NCI-H187 (cell line): ENCODE results near the gene LTBP1.

Experiments used
- DNase-seq, 2 experiments: peaks; one replicate each; lab custom pipeline; 2025; lab: John Stamatoyannopoulos, UW

Gene LTBP1

DNA sequence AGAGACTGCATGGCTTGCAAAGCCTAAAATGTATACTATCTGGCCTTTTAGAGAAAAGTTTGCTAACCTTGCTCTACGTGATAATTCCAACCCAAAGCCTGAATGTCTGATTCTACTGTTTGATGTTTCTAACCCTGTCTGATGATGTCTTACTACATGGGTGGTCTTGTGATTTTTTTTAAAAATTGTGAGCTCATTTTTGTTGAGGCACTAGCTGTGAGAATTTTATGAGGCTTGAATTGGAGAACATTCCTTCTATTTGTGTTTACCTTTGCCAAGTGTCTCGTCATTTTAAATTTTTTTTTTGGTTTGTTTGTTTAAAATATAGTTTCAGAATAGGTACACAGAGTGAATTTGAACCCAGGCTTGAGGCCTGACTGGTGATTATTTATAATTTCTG lies 15.2 kb upstream of the LTBP1 start:
- no peak for DNase-seq

DNA sequence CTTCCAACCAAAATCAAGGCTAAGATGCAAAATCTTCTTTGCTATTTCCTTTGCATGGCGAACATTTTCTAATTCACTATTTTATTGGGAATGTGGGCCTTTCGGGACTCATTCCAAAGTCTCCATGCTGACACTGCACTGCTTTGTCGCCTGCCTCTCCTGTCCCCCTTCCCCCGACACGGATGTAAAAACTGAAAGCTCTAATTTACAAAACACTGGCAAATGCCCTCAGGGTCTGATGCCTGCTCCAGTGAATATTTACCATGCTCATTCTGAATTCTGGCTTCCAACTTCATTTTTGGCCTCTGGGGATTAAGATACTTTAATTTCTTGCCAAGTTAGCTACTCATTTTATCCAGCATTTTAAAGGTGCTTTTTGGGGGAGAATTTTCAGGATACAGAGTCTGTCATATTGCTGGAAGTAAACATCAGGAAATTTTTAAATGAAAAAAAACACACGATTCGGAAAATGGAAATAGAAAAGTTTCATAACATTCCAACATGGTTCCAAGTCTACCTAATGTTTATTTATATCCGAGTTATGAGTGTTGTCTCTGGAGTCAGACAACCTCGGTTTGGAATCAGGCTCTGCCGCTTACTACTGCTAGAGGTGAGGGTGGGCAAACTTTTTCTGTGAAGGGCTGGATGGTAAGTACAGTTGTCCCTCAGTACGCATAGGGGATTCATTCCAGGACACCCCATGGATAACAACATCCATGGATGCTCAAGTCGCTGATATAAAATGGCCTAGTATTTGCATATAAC lies 14.6 kb upstream of the LTBP1 start:
- DNase-seq = no peak

GRCh38 chr2:32932825-32933755 lies 13.7 kb upstream of the LTBP1 start:
- no peak for DNase-seq

DNA sequence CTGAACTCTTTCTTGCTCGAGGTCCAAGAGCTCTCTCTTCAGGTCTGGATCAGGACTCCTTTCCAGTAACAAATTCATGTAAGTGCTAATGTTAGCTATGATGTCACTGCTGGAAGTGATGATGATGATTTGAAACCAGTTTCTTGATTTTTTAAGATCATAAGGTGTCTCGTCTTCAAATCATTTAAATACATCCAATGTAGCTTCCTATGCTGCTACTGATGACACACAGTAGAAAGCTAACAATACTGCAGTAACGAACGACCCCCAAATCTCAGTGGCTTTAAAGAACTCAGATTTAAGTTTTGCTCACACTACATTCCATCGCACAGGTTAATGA lies 13.0 kb upstream of the LTBP1 start:
- no peak for DNase-seq

- no peak for DNase-seq
Observed at GRCh38 chr2:32937602-32938448, 8.9 kb upstream of the LTBP1 start.

DNA sequence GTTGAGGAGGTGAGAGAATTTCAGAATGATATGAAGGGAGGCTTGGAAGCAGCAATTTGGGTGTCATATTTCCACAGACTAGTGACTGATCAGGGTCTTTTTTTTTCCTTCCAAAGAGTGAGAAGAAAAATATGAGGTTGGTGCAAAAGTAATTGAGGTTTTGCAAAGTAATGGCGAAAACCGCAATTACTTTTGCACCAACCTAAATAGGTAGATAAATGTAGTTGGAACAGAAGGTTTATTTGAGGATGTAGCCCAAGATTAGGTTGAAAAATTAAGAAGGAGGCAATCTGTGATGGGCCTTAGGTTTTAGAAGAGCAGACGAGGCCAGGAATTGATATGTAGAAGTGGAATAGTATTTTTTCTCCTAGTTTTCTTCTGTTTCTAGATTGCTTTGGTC lies 7.8 kb upstream of the LTBP1 start:
- DNase-seq = no peak

GRCh38 chr2:32940316-32940997 lies 6.3 kb upstream of the LTBP1 start:
- DNase-seq = no peak

DNA sequence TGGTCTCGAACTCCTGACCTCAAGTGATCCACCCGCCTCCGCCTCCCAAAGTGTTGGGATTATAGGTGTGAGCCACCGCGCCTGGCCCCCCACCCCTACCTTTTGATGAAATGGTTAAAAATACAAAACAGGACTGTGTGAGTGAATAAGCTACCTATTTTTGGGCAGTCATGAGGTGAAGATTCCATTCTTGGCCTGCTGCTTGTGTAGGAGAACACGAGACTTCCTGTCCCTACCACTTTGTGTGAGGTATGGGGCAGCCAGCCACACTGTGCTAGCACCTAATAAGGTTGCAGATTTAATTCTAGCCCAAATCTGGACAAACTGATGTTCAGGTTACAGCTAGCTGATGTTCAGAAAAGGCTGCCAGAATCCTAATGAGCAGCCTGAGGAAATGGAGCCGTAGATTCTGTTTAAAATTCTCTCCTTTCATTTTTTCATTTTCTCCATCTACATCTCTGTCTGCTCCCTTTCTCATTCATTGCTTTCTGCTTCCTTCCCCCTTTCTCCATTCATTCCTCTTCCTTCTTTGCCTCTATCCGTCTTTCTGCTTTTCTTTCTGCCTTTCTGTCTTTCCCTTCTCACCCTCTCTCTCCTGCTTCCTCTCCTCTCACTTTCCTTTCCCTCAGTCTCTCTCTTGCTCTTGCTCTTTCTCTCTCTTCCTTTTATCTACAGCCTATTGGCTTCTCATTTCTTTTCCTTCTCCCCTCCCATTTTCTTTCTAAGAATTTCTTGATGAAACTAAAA lies 4.6 kb upstream of the LTBP1 start:
- DNase-seq = no peak

- DNase-seq = no peak
Observed at GRCh38 chr2:32942793-32943485, 3.8 kb upstream of the LTBP1 start.

- DNase-seq = no peak
Observed at GRCh38 chr2:32945286-32945685, 1.5 kb upstream of the LTBP1 start.

DNA sequence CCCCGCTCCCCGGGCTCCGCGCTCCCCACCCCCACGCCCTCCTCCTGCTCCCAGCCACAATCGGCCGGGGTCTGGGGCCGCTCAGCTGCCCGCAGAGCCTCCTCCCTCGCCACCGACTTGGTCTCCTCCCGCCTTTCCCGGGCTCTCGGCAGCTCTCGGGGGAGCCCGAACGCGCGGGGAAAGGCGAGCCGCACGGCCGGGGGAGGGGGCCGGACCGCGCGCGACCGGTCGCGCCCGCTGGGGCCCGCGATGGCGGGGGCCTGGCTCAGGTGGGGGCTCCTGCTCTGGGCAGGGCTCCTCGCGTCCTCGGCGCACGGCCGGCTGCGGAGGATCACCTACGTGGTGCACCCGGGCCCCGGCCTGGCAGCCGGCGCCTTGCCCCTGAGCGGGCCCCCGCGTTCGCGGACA lies 327 bp downstream of the LTBP1 start:
- no peak for DNase-seq

DNA sequence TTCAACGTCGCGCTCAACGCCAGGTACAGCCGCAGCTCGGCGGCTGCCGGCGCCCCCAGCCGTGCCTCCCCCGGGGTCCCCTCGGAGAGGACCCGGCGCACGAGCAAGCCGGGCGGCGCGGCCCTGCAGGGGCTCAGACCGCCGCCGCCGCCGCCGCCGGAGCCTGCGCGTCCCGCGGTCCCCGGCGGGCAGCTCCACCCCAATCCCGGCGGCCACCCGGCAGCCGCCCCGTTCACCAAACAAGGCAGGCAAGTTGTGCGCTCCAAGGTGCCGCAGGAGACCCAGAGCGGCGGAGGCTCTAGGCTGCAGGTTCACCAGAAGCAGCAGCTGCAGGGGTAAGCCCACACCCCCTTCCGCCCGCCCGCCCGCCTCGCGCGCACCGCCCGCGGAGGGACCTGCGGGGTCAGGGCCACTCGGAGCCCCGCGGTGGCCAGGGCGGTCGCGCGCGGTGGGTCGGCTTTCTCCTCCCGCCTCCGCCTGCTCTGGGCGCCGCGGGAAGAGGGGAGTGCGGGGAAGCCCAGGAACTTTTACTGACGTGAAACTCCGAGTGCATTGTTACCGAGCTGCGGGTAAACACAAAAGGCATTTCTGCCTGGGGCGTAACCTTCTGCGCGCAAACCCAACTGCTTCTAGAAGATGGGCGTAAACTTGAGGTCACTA lies 861 bp downstream of the LTBP1 start:
- no peak for DNase-seq

- no peak for DNase-seq
Observed at GRCh38 chr2:32948266-32948665, 1.5 kb downstream of the LTBP1 start.

DNA sequence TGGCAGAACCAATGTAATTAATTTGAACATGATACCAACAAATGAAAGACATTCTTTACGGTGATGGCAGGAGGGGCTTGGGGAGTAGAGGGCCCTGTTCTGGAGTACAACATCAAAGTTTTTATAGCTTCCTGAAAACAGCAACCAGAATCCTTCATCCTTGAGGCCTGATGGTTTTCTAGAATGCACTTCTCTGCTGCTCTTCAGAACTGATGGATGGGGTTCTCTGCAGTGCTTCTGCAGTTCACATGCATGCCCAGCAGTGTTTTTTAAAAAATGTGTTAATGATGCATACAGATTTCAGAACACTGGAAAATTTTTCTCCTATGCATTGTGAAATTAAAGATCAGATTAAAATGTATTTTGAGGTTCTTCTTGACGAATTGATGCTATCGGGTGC lies 2.5 kb downstream of the LTBP1 start:
- no peak for DNase-seq

DNA sequence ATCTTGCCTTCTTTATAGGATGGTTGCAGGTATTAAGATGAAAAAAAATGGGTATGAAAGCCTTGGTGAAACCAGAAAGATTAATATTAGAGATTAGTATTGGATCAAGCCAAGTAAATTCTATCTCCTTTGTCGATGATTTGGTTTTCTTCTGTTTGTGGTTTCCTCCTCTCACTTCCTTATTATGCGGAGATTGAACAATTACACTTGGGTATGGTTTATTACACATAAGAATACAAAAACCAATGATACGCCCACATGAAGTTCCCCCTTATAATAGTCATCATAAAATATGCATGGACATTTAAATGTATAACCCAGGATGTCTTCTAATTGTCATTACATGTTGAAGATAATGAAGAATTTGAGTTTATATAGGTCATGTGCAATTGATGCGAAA lies 4.9 kb downstream of the LTBP1 start:
- no peak for DNase-seq

- DNase-seq = no peak
Observed at GRCh38 chr2:32952761-32953476, 6.2 kb downstream of the LTBP1 start.

DNA sequence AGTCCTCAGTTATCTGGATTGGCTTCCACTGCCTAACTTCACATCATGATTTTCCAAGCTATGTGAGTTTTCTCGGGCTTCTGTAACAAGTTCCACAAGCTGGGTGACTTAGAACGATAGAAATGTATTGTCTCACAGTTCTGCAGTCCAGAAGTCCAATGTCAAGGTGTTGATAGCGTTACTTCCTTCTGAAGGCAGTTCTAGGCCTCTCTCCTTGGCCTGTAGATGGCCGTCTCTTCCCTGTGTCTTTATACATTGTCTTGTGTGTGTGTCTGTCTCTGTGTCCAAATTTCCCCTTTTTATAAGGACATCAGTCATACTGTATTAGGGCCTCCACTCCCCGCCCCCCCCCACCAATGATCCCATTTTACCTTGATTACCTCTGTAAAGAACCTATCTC lies 7.5 kb downstream of the LTBP1 start:
- DNase-seq = no peak

GRCh38 chr2:32958821-32959220 lies 12.1 kb downstream of the LTBP1 start:
- DNase-seq = no peak

GRCh38 chr2:32960238-32960637 lies 13.5 kb downstream of the LTBP1 start:
- DNase-seq = no peak
